A673 (cell line): Measurements from ENCODE around the gene ARID5B. TPM values are rescaled to one million over a fixed set of nuclear protein-coding genes. Genes with fewer than 3 reads are reported as not detected.

ENCODE experiments used
- BruUV-seq: library from RNA; stranded (reverse); fragments of 400-500 nt; replicated peaks from 2 replicates; lab custom pipeline; 2021; lab: Mats Ljungman, UMichigan
- CTCF ChIA-PET: fragments of 300-600 bp; sonication (Branson Sonifier 250); formaldehyde crosslinking; loops from one replicate; lab custom pipeline; 2022; ENCODE audit warnings: antibody characterized with exemption; lab: Charles Lee
- POLR2A ChIA-PET: fragments of 300-600 bp; sonication (Branson Sonifier 250); formaldehyde crosslinking; loops from one replicate; lab custom pipeline; 2022; ENCODE audit warnings: antibody characterized with exemption; ENCODE audit not compliant: low non-redundant PET; lab: Charles Lee
- DNase-seq: peaks from one replicate; pipeline ENCODE4 v3.0.0-alpha.2; 2015; ENCODE audit warnings: low spot score
- H3K27ac ChIP-seq: fragments of 200-600 bp; sonication (generic); 2 replicates; pipeline ENCODE4 v1.5.1; 2016; ENCODE audit warnings: mixed run types, low read depth, mild to moderate bottlenecking, mixed read lengths, antibody characterized with exemption, low read length; ENCODE audit not compliant: poor library complexity, severe bottlenecking
- H3K27me3 ChIP-seq: fragments of 200-600 bp; sonication (generic); replicated peaks from 2 replicates; pipeline ENCODE4 v1.6.1; 2017; ENCODE audit warnings: mixed run types, low read depth, mild to moderate bottlenecking, mixed read lengths, antibody characterized with exemption, low read length; ENCODE audit not compliant: insufficient read depth, poor library complexity
- H3K36me3 ChIP-seq: fragments of 200-600 bp; sonication (generic); 2 replicates; pipeline ENCODE4 v1.6.1; 2016; ENCODE audit warnings: mixed run types, mild to moderate bottlenecking, mixed read lengths, antibody characterized with exemption, low read length; ENCODE audit not compliant: insufficient read depth, poor library complexity, severe bottlenecking
- H3K4me1 ChIP-seq: fragments of 200-600 bp; sonication (generic); 2 replicates; pipeline ENCODE4 v1.6.1; 2017; ENCODE audit warnings: mixed run types, mild to moderate bottlenecking, mixed read lengths, antibody characterized with exemption, low read length; ENCODE audit not compliant: insufficient read depth, poor library complexity, severe bottlenecking
- H3K4me3 ChIP-seq: fragments of 200-600 bp; sonication (generic); 2 replicates; pipeline ENCODE4 v1.5.1; 2016; ENCODE audit warnings: low read depth, mixed run types, mild to moderate bottlenecking, mixed read lengths, low read length; ENCODE audit not compliant: poor library complexity, severe bottlenecking
- H3K9me3 ChIP-seq: fragments of 200-600 bp; sonication (generic); 2 replicates; pipeline ENCODE4 v1.6.1; 2016; ENCODE audit warnings: mixed run types, low read depth, mild to moderate bottlenecking, mixed read lengths, antibody characterized with exemption, low read length; ENCODE audit not compliant: poor library complexity, severe bottlenecking
- CTCF ChIP-seq: fragments of 300-800, 200-600 bp; sonication (generic); conservative IDR thresholded peaks from 2 replicates; pipeline ENCODE4 v1.5.1; 2017; ENCODE audit warnings: low read depth, mild to moderate bottlenecking, antibody characterized with exemption, low read length, moderate library complexity, mixed read lengths
- EZH2 ChIP-seq: fragments of 200-600 bp; sonication (generic); IDR thresholded peaks from 2 replicates; pipeline ENCODE4 v1.6.1; 2017; ENCODE audit warnings: borderline replicate concordance, low read depth, mild to moderate bottlenecking, mixed read lengths, antibody characterized with exemption, low read length; ENCODE audit not compliant: poor library complexity, severe bottlenecking
- intact Hi-C: fragments of 100-400 bp; cut with micrococcal nuclease; formaldehyde crosslinking; loops from one replicate; pipeline ENCODE4 v1.10.0; 2022; ENCODE audit not compliant: unreplicated experiment
- total RNA-seq: library from RNA; stranded (reverse); gene quantifications from 2 replicates; pipeline ENCODE4 v1.2.3, GENCODE V29; 2021

ARID5B gene
- total RNA-seq, 1 experiment from 2014 or later, result 29.0 TPM

GRCh38 chr10:61857746-61858145 is 43.8 kb upstream of the ARID5B start:
- no peak for DNase-seq
- no TSS peak for BruUV-seq

DNA sequence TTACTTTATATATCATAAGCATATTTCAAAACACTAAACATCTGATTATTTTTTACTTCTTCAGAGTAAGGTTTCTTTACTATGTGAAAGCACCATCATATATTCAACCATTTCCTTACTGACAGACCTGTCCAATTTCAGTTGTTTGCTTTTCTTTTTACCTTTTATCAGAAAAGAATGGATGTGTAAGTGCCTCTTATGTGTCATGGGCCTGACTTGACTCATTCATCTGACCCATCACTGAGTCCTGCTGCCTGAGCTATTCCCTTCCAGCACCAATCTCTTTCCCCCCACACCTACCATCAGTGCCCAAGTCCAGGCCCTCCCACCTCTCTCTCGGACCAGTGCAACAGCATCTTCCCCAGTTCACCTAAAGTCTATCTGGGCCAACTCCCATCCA is 41.7 kb upstream of the ARID5B start:
- no TSS peak for BruUV-seq
- H3K27ac ChIP-seq, result no peak overlapping the region
- no peak overlapping the region for H3K4me3 ChIP-seq
- DNase-seq, result no peak
- no peaks in the 10 kb centered on the region for H3K9me3 ChIP-seq
- H3K4me1 ChIP-seq, result no peaks in the 10 kb centered on the region
- CTCF ChIA-PET, result no interaction called here
- intact Hi-C loops, result no loop called here
- TF ChIP-seq EZH2 (no peak), CTCF (no peak)
- no peaks in the 10 kb centered on the region for H3K36me3 ChIP-seq
- H3K27me3 ChIP-seq, result no peaks in the 10 kb centered on the region
- POLR2A ChIA-PET, result no interaction called here

More at GRCh38 chr10:61857746-61858145, 43.8 kb upstream of the ARID5B start:
- ChIA-PET POLR2A (no interaction called here), CTCF (no interaction called here)
- no peak overlapping the region for H3K4me3 ChIP-seq
- no peaks in the 10 kb centered on the region for H3K36me3 ChIP-seq
- no peaks in the 10 kb centered on the region for H3K9me3 ChIP-seq
- intact Hi-C loops, result no loop called here
- H3K4me1 ChIP-seq, result no peaks in the 10 kb centered on the region
- no peak overlapping the region for H3K27ac ChIP-seq
- H3K27me3 ChIP-seq, result no peaks in the 10 kb centered on the region
- no peak for TF ChIP-seq EZH2
- TF ChIP-seq CTCF, result no peak

- POLR2A ChIA-PET, result no interaction called here
- CTCF ChIA-PET, result no interaction called here
- intact Hi-C loops, result no loop called here
These were observed 40.3 kb upstream of the ARID5B start for GRCh38 chr10:61860964-61861758.

More at GRCh38 chr10:61860964-61861758, 40.3 kb upstream of the ARID5B start:
- no peak for DNase-seq
- TF ChIP-seq CTCF (no peak), EZH2 (no peak)
- Histone ChIP-seq H3K4me3 (no peak overlapping the region), H3K4me1 (no peaks in the 10 kb centered on the region), H3K27ac (no peak overlapping the region), H3K9me3 (no peaks in the 10 kb centered on the region), H3K36me3 (no peaks in the 10 kb centered on the region), H3K27me3 (no peaks in the 10 kb centered on the region)
- no TSS peak for BruUV-seq
